ENCODE measurements around the gene TMEM117.
"Not testable (repeated sequence)": the region's sequence is repeated elsewhere in the genome, so short reads cannot be mapped to it uniquely, and the experiment has no call there.

TMEM117 gene

GRCh38 chr12:44372259-44372658 lies 536.4 kb downstream of the TMEM117 start:
- TF ChIP-seq CTCF (IDR thresholded peaks at IDR 0.05; ENCODE audit: low read depth, low read length), result no peak
- no peak for TF ChIP-seq POLR2A (IDR thresholded peaks at IDR 0.05; ENCODE audit: extremely low read depth, insufficient read length)
- no peak for TF ChIP-seq MAX (IDR thresholded peaks at IDR 0.05; ENCODE audit: low read depth, low read length)
- TF ChIP-seq MYC (IDR thresholded peaks at IDR 0.05; ENCODE audit: low read depth, low read length), result no peak
- H3K4me3 ChIP-seq (ENCODE audit: low read depth, low read length), result no peak overlapping the region
- no peak for DNase-seq (ENCODE audit: low read depth)

GRCh38 chr12:44375694-44376093 lies 539.8 kb downstream of the TMEM117 start:
- no peak for TF ChIP-seq MYC (IDR thresholded peaks at IDR 0.05; ENCODE audit: low read depth, low read length)
- TF ChIP-seq CTCF (IDR thresholded peaks at IDR 0.05; ENCODE audit: low read depth, low read length), result no peak
- TF ChIP-seq POLR2A (IDR thresholded peaks at IDR 0.05; ENCODE audit: extremely low read depth, insufficient read length), result no peak
- no peak for TF ChIP-seq MAX (IDR thresholded peaks at IDR 0.05; ENCODE audit: low read depth, low read length)
- no peak overlapping the region for H3K4me3 ChIP-seq (ENCODE audit: low read depth, low read length)
- DNase-seq (ENCODE audit: low read depth), result no peak

- no peak overlapping the region for H3K4me3 ChIP-seq (ENCODE audit: low read depth, low read length)
- no peak for DNase-seq (ENCODE audit: low read depth)
- no peak for TF ChIP-seq MAX (IDR thresholded peaks at IDR 0.05; ENCODE audit: low read depth, low read length)
- no peak for TF ChIP-seq POLR2A (IDR thresholded peaks at IDR 0.05; ENCODE audit: extremely low read depth, insufficient read length)
- no peak for TF ChIP-seq CTCF (IDR thresholded peaks at IDR 0.05; ENCODE audit: low read depth, low read length)
- TF ChIP-seq MYC (IDR thresholded peaks at IDR 0.05; ENCODE audit: low read depth, low read length), result no peak
Measured at GRCh38 chr12:44377443-44378187, 541.7 kb downstream of the TMEM117 start.

GRCh38 chr12:44379113-44379512 lies 543.2 kb downstream of the TMEM117 start:
- not testable (repeated sequence) for DNase-seq (ENCODE audit: low read depth); H3K4me3 ChIP-seq (ENCODE audit: low read depth, low read length)

- no peak for DNase-seq (ENCODE audit: low read depth)
- TF ChIP-seq MYC (IDR thresholded peaks at IDR 0.05; ENCODE audit: low read depth, low read length) (no peak), CTCF (IDR thresholded peaks at IDR 0.05; ENCODE audit: low read depth, low read length) (no peak), MAX (IDR thresholded peaks at IDR 0.05; ENCODE audit: low read depth, low read length) (no peak), POLR2A (IDR thresholded peaks at IDR 0.05; ENCODE audit: extremely low read depth, insufficient read length) (no peak)
- H3K4me3 ChIP-seq (ENCODE audit: low read depth, low read length), result no peak overlapping the region
Measured at GRCh38 chr12:44379831-44380230, 544.0 kb downstream of the TMEM117 start.

- no peak overlapping the region for H3K4me3 ChIP-seq (ENCODE audit: low read depth, low read length)
- TF ChIP-seq MAX (IDR thresholded peaks at IDR 0.05; ENCODE audit: low read depth, low read length), result no peak
- TF ChIP-seq MYC (IDR thresholded peaks at IDR 0.05; ENCODE audit: low read depth, low read length), result no peak
- TF ChIP-seq CTCF (IDR thresholded peaks at IDR 0.05; ENCODE audit: low read depth, low read length), result no peak
- DNase-seq (ENCODE audit: low read depth), result no peak
Measured at GRCh38 chr12:44380861-44381260, 545.0 kb downstream of the TMEM117 start.

All from NB4 (cell line).